Vagina (tissue), 2 donors: ENCODE data around the gene IGFBP2. TPM values are rescaled to one million over a fixed set of nuclear protein-coding genes. Genes with fewer than 3 reads are reported as not detected.

Source experiments
- DNase-seq, 2 donors: peaks; one replicate each; pipeline ENCODE4 v3.0.0-alpha.2; 2017; ENCODE audit errors: extremely low spot score in 2 of 2
- H3K27ac ChIP-seq: fragments of 200-600 bp; sonication (generic); one replicate; pipeline ENCODE4 v1.5.1; 2019
- H3K27me3 ChIP-seq: fragments of 200-600 bp; sonication (generic); one replicate; pipeline ENCODE4 v1.5.1; 2019
- H3K36me3 ChIP-seq, 2 donors: fragments of 200-600 bp; sonication (generic); one replicate each; pipeline ENCODE4 v1.5.1; 2017 to 2019
- H3K4me1 ChIP-seq: fragments of 200-600 bp; sonication (generic); one replicate; pipeline ENCODE4 v1.5.1; 2019
- H3K4me3 ChIP-seq, 2 donors: fragments of 200-600 bp; sonication (generic); 1 replicate in 1 of 2; 2 replicates in 1 of 2; pipeline ENCODE4 v1.5.1; 2016 to 2019
- H3K9me3 ChIP-seq: fragments of 200-600 bp; sonication (generic); one replicate; pipeline ENCODE4 v1.5.1; 2019
- POLR2A ChIP-seq, 2 donors: fragments of 450-650 bp; IDR thresholded peaks; one replicate each; pipeline ENCODE4 v1.6.1; 2017; ENCODE audit warnings: antibody characterized with exemption in 2 of 2, mild to moderate bottlenecking in 2 of 2, moderate library complexity in 2 of 2
- POLR2AphosphoS5 ChIP-seq, 2 donors: sonication (generic); formaldehyde crosslinking; IDR thresholded peaks; one replicate each; pipeline ENCODE4 v1.9.0; 2017; ENCODE audit warnings: antibody characterized with exemption in 2 of 2, mild to moderate bottlenecking in 2 of 2, low read depth in 1 of 2; ENCODE audit not compliant: insufficient read depth in 1 of 2
- intact Hi-C: fragments of 100-400 bp; cut with DNase I; formaldehyde crosslinking; loops from one replicate; pipeline ENCODE4 v1.15.1; 2023
- total RNA-seq: library from RNA; depleted of rRNA; stranded (reverse); fragments of >200 nt; gene quantifications from one replicate; pipeline ENCODE4 v1.2.3, GENCODE V29; 2016
- TF ChIP-seq, protein P1 (sequence below), 3 experiments: fragments of 450-650 bp in 2 of 3; fragments of 200-600 bp in 1 of 3; sonication (generic) in 1 of 3; IDR thresholded peaks; one replicate each; pipeline ENCODE4 v1.5.1; 2017 to 2019; ENCODE audit warnings: antibody characterized with exemption in 3 of 3, mild to moderate bottlenecking in 2 of 3, moderate library complexity in 2 of 3

The IGFBP2 gene
- total RNA-seq, 1 donor from 2014 or later: 82.7 TPM

DNA sequence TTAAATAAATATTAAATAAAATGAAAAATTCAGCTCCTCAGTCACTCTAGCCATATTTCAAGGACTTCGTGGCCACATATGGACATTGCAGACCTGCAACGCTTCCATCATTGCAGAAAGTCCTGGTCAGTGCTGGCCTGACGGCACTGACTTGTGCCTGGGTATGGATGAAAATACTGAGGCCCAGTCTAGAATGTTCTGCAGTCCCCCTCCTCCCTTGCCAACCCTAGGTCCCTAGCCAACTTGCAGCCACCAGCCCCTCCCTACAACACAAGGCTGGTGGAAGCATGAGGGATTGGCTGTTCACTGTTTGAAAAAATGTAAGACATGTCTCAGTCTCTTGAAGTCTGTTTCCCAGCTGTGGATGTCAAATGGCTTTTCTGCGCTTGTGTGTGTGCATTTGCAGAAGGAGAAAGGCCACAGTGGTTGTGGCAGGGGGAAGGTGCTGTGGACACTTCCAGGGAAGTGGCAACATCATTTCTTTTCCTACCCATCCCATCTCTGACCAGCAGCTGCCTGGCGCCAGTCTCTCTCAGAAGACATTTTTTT lies 52.2 kb downstream of the IGFBP2 start:
- intact Hi-C loops: loop anchor here (10.0 kb wide), 1 partner anchor 669 kb away; no protein-coding TSS in a partner anchor
- Histone ChIP-seq H3K4me1 (peaks cover 92% of the 10 kb centered on the region), H3K36me3 (peaks cover 0 to 25% of the 10 kb centered on the region in 2 donors), H3K27ac (peak overlapping the region; percentile 90), H3K9me3 (no peaks in the 10 kb centered on the region), H3K27me3 (no peaks in the 10 kb centered on the region), H3K4me3 (no peak overlapping the region)
- DNase-seq: no peak
- TF ChIP-seq POLR2AphosphoS5 (IDR thresholded peaks at IDR 0.05; ENCODE audit: insufficient read depth in 1 of 2, low read depth in 1 of 2): no peak
- TF ChIP-seq, protein P1, sequence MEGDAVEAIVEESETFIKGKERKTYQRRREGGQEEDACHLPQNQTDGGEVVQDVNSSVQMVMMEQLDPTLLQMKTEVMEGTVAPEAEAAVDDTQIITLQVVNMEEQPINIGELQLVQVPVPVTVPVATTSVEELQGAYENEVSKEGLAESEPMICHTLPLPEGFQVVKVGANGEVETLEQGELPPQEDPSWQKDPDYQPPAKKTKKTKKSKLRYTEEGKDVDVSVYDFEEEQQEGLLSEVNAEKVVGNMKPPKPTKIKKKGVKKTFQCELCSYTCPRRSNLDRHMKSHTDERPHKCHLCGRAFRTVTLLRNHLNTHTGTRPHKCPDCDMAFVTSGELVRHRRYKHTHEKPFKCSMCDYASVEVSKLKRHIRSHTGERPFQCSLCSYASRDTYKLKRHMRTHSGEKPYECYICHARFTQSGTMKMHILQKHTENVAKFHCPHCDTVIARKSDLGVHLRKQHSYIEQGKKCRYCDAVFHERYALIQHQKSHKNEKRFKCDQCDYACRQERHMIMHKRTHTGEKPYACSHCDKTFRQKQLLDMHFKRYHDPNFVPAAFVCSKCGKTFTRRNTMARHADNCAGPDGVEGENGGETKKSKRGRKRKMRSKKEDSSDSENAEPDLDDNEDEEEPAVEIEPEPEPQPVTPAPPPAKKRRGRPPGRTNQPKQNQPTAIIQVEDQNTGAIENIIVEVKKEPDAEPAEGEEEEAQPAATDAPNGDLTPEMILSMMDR (IDR thresholded peaks at IDR 0.05): no peak
- no peak for TF ChIP-seq POLR2A (IDR thresholded peaks at IDR 0.05)

DNA sequence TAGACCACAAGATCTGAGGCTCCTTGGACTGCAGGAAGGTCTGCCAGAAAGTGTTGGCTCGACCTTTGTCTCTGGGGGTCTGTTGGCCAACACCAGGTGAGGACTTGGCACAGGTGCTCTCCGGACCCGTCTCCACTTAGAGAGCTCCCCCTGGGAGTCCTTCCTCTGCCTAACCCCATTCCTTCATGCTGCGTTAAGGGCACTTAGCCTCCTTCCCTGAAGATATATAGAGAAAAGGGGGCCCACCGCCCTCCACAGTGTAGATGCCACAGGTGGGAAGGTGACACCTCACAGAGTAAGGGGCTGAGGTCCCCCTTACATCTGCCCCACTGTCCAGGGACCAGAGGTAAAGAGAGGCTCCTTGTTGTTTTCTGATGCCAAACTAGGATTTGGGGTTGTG lies 53.9 kb downstream of the IGFBP2 start:
- Histone ChIP-seq H3K27me3 (no peaks in the 10 kb centered on the region), H3K36me3 (peaks cover 0 to 25% of the 10 kb centered on the region in 2 donors), H3K9me3 (no peaks in the 10 kb centered on the region), H3K4me1 (peaks cover 92% of the 10 kb centered on the region), H3K4me3 (no peak overlapping the region), H3K27ac (peak overlapping the region; percentile 90)
- TF ChIP-seq, protein P1 (IDR thresholded peaks at IDR 0.05): no peak
- intact Hi-C loops: loop anchor here (10.0 kb wide), 1 partner anchor 668 kb away; no protein-coding TSS in a partner anchor
- no peak for DNase-seq

- TF ChIP-seq POLR2AphosphoS5 (IDR thresholded peaks at IDR 0.05; ENCODE audit: insufficient read depth in 1 of 2, low read depth in 1 of 2) (no peak), POLR2A (IDR thresholded peaks at IDR 0.05) (no peak)
- TF ChIP-seq, protein P1 (IDR thresholded peaks at IDR 0.05): no peak
- H3K4me3 ChIP-seq: no peak overlapping the region
Observed at GRCh38 chr2:216687646-216688045, 54.4 kb downstream of the IGFBP2 start.

DNA sequence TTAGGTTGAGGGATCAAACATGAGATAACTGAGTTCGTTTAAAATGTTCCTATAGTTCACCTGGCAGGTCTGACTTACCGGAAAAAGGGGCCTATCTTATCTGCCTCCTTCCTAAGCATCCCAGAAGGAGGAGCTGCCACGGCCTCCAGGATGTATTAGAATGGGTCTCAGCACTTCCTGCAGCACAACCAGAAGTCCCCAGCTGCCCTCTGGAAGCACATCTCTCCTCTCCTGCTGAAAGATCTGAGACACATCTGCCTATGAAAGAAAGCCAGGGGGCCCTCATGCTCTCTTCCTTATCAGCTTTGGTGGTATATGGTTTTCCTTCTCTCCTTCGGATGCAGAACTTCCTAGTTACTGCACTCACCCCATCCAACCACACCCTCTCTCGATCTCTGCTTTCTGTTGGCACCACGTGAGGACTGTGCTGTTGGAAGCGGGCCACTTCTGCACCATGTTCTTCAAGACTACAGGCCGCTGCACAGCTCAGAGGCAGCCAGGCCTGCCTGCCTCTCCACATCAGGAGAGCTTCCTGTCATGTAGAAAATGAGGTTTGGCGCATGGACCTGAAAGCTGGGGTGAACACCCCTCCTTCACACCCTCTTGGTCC lies 55.6 kb downstream of the IGFBP2 start:
- H3K9me3 ChIP-seq: no peaks in the 10 kb centered on the region
- peak overlapping the region; percentile 90 for H3K27ac ChIP-seq
- DNase-seq: peak in 1 of 2 donors; percentile 86
- peak overlapping the region; percentile 25 to 68 for H3K4me3 ChIP-seq
- intact Hi-C loops: loop anchor here (10.0 kb wide), 1 partner anchor 666 kb away; no protein-coding TSS in a partner anchor
- H3K4me1 ChIP-seq: peaks cover 80% of the 10 kb centered on the region
- TF ChIP-seq POLR2AphosphoS5 (IDR thresholded peaks at IDR 0.05; ENCODE audit: insufficient read depth in 1 of 2, low read depth in 1 of 2): peak in 1 of 2 donors; percentile 32
- TF ChIP-seq, protein P1 (IDR thresholded peaks at IDR 0.05): no peak
- H3K36me3 ChIP-seq: peaks cover 0 to 25% of the 10 kb centered on the region in 2 donors
- no peaks in the 10 kb centered on the region for H3K27me3 ChIP-seq

More at GRCh38 chr2:216687646-216688045, 54.4 kb downstream of the IGFBP2 start:
- H3K36me3 ChIP-seq: peaks cover 0 to 25% of the 10 kb centered on the region in 2 donors
- no peaks in the 10 kb centered on the region for H3K27me3 ChIP-seq
- no peaks in the 10 kb centered on the region for H3K9me3 ChIP-seq
- peak overlapping the region; percentile 90 for H3K27ac ChIP-seq
- no peak for DNase-seq
- intact Hi-C loops: loop anchor here (10.0 kb wide), 1 partner anchor 667 kb away; no protein-coding TSS in a partner anchor
- H3K4me1 ChIP-seq: peaks cover 92% of the 10 kb centered on the region

GRCh38 chr2:216689397-216689796 lies 56.2 kb downstream of the IGFBP2 start:
- Histone ChIP-seq H3K4me3 (peak overlapping the region; percentile 25 to 68), H3K27ac (peak overlapping the region; percentile 90), H3K4me1 (peaks cover 74% of the 10 kb centered on the region), H3K27me3 (no peaks in the 10 kb centered on the region), H3K36me3 (peaks cover 0 to 25% of the 10 kb centered on the region in 2 donors), H3K9me3 (no peaks in the 10 kb centered on the region)
- intact Hi-C loops: loop anchor here (10.0 kb wide), 1 partner anchor 665 kb away; no protein-coding TSS in a partner anchor
- DNase-seq: no peak
- TF ChIP-seq, protein P1 (IDR thresholded peaks at IDR 0.05): no peak
- TF ChIP-seq POLR2AphosphoS5 (IDR thresholded peaks at IDR 0.05; ENCODE audit: insufficient read depth in 1 of 2, low read depth in 1 of 2) (no peak), POLR2A (IDR thresholded peaks at IDR 0.05) (no peak)
